ENCODE results near the gene TOMM70.

- TF ChIP-seq POLR2A (IDR thresholded peaks at IDR 0.05; ENCODE audit: low read depth, low read length) (no peak), SPI1 (IDR thresholded peaks at IDR 0.05; ENCODE audit: low read depth, low read length) (no peak)
These were observed 62.0 kb downstream of the TOMM70 start for GRCh38 chr3:100338911-100339310.

Measured in GM12891 (cell line).